AG09319 (cell line): ENCODE results near the gene ARHGAP26.
A peak's percentile ranks its signal among the peaks of the same experiment; 100 is the strongest.

Source experiments
- DNase-seq: peaks from one replicate; pipeline ENCODE4 v3.0.0-alpha.2; 2010; ENCODE audit warnings: low read depth; ENCODE audit errors: extremely low read depth
- CTCF ChIP-seq: IDR thresholded peaks from 2 replicates; pipeline ENCODE4 v1.5.1; 2011; ENCODE audit warnings: low read depth, mild to moderate bottlenecking, inconsistent platforms, low read length, moderate library complexity

The ARHGAP26 gene

GRCh38 chr5:142888469-142889085 is 118.4 kb downstream of the ARHGAP26 start:
- no peak for DNase-seq

GRCh38 chr5:142892021-142892420 is 121.8 kb downstream of the ARHGAP26 start:
- no peak for TF ChIP-seq CTCF
- DNase-seq, result no peak

More at GRCh38 chr5:142888469-142889085, 118.4 kb downstream of the ARHGAP26 start:
- TF ChIP-seq CTCF, result peak; percentile 59

GRCh38 chr5:142894315-142894714 is 124.1 kb downstream of the ARHGAP26 start:
- TF ChIP-seq CTCF, result no peak
- DNase-seq, result no peak

GRCh38 chr5:142894749-142895148 is 124.6 kb downstream of the ARHGAP26 start:
- no peak for TF ChIP-seq CTCF
- peak; percentile 52 for DNase-seq

- no peak for DNase-seq
- TF ChIP-seq CTCF, result no peak
These were observed 126.3 kb downstream of the ARHGAP26 start for GRCh38 chr5:142896325-142897007.

GRCh38 chr5:142897328-142897727 is 127.2 kb downstream of the ARHGAP26 start:
- TF ChIP-seq CTCF, result no peak
- DNase-seq, result no peak

GRCh38 chr5:142900927-142901326 is 130.8 kb downstream of the ARHGAP26 start:
- peak; percentile 89 for DNase-seq
- TF ChIP-seq CTCF, result no peak
